Right forelimb (tissue), 1 donor: Measurements from ENCODE around the gene PCED1B.

Experiments
- DNase-seq: peaks from one replicate; pipeline ENCODE4 v3.0.0-alpha.2; 2018

PCED1B gene

GRCh38 chr12:47281667-47282171, 202.3 kb downstream of the PCED1B start:
- DNase-seq = no peak

- DNase-seq = no peak
These were observed 202.8 kb downstream of the PCED1B start for GRCh38 chr12:47282206-47282605.
